ENCODE results near the gene RRAD.

RRAD gene

GRCh38 chr16:66913081-66913480, 12.3 kb downstream of the RRAD start:
- FAIRE-seq: no peak

GRCh38 chr16:66911801-66912200, 13.5 kb downstream of the RRAD start:
- FAIRE-seq: no peak

- FAIRE-seq: no peak
These were observed 14.2 kb downstream of the RRAD start for GRCh38 chr16:66911112-66911511.

GRCh38 chr16:66910175-66910940, 15.0 kb downstream of the RRAD start:
- no peak for FAIRE-seq

- FAIRE-seq: no peak
These were observed 16.4 kb downstream of the RRAD start for GRCh38 chr16:66908762-66909559.

GRCh38 chr16:66908116-66908515, 17.2 kb downstream of the RRAD start:
- no peak for FAIRE-seq

GRCh38 chr16:66906916-66907836, 18.2 kb downstream of the RRAD start:
- no peak for FAIRE-seq

GRCh38 chr16:66905633-66906539, 19.4 kb downstream of the RRAD start:
- FAIRE-seq: no peak

GRCh38 chr16:66904846-66905632, 20.3 kb downstream of the RRAD start:
- no peak for FAIRE-seq

GRCh38 chr16:66904428-66904845, 20.9 kb downstream of the RRAD start:
- no peak for FAIRE-seq

GRCh38 chr16:66903544-66904427, 21.5 kb downstream of the RRAD start:
- FAIRE-seq: no peak

- no peak for FAIRE-seq
These were observed 22.4 kb downstream of the RRAD start for GRCh38 chr16:66902648-66903543.

GRCh38 chr16:66901626-66902025, 23.7 kb downstream of the RRAD start:
- no peak for FAIRE-seq

- no peak for FAIRE-seq
These were observed 24.5 kb downstream of the RRAD start for GRCh38 chr16:66900721-66901441.

GRCh38 chr16:66899945-66900710, 25.2 kb downstream of the RRAD start:
- no peak for FAIRE-seq

- no peak for FAIRE-seq
These were observed 25.9 kb downstream of the RRAD start for GRCh38 chr16:66899310-66899944.

- no peak for FAIRE-seq
These were observed 26.4 kb downstream of the RRAD start for GRCh38 chr16:66898933-66899309.

Data from G401.6 (cell line).